ENCODE results near the gene SCAF4.
A peak's percentile ranks its signal among the peaks of the same experiment; 100 is the strongest.

Gene SCAF4

DNA sequence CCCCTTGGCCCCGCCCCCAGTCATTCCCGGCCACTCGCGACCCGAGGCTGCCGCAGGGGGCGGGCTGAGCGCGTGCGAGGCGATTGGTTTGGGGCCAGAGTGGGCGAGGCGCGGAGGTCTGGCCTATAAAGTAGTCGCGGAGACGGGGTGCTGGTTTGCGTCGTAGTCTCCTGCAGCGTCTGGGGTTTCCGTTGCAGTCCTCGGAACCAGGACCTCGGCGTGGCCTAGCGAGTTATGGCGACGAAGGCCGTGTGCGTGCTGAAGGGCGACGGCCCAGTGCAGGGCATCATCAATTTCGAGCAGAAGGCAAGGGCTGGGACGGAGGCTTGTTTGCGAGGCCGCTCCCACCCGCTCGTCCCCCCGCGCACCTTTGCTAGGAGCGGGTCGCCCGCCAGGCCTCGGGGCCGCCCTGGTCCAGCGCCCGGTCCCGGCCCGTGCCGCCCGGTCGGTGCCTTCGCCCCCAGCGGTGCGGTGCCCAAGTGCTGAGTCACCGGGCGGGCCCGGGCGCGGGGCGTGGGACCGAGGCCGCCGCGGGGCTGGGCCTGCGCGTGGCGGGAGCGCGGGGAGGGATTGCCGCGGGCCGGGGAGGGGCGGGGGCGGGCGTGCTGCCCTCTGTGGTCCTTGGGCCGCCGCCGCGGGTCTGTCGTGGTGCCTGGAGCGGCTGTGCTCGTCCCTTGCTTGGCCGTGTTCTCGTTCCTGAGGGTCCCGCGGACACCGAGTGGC is 72.2 kb downstream of the SCAF4 start, which contains the start of gene SOD1:
Gene SOD1 (plus strand): TSS at position 158 of the 723 bp plus-strand sequence. CDS start 77 bp downstream, at position 235.
- peaks cover 51% of the 10 kb centered on the region for H3K79me2 ChIP-seq (ENCODE audit: insufficient read depth, low read length)

GRCh38 chr21:31659286-31659535 is 72.7 kb downstream of the SCAF4 start:
- no peaks in the 10 kb centered on the region for H3K27me3 ChIP-seq (ENCODE audit: insufficient read depth, low read length, poor library complexity, severe bottlenecking)
- TF ChIP-seq, protein P1, sequence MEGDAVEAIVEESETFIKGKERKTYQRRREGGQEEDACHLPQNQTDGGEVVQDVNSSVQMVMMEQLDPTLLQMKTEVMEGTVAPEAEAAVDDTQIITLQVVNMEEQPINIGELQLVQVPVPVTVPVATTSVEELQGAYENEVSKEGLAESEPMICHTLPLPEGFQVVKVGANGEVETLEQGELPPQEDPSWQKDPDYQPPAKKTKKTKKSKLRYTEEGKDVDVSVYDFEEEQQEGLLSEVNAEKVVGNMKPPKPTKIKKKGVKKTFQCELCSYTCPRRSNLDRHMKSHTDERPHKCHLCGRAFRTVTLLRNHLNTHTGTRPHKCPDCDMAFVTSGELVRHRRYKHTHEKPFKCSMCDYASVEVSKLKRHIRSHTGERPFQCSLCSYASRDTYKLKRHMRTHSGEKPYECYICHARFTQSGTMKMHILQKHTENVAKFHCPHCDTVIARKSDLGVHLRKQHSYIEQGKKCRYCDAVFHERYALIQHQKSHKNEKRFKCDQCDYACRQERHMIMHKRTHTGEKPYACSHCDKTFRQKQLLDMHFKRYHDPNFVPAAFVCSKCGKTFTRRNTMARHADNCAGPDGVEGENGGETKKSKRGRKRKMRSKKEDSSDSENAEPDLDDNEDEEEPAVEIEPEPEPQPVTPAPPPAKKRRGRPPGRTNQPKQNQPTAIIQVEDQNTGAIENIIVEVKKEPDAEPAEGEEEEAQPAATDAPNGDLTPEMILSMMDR (conservative IDR thresholded peaks at IDR 0.05; ENCODE audit: low read length): no peak
- TF ChIP-seq EZH2phosphoT487 (IDR thresholded peaks at IDR 0.05; ENCODE audit: borderline replicate concordance): no peak
- H3K79me2 ChIP-seq (ENCODE audit: insufficient read depth, low read length): peaks cover 46% of the 10 kb centered on the region
- H3K4me2 ChIP-seq (ENCODE audit: low read depth, low read length, poor library complexity, severe bottlenecking): peak overlapping the region; percentile 80
- H3K9me3 ChIP-seq (ENCODE audit: insufficient read depth, low read depth, low read length): no peaks in the 10 kb centered on the region
- H3K4me3 ChIP-seq (ENCODE audit: low read length, poor library complexity, severe bottlenecking): peak overlapping the region; percentile 89
- no peaks in the 10 kb centered on the region for H3K9me2 ChIP-seq (replicated peaks; ENCODE audit: low read depth, low read length)
- peak overlapping the region; percentile 79 for H3K9ac ChIP-seq (ENCODE audit: low read depth, low read length, poor library complexity, severe bottlenecking)
- no peaks in the 10 kb centered on the region for H3K36me3 ChIP-seq (ENCODE audit: insufficient read depth, low read length)
- H3F3A ChIP-seq (ENCODE audit: low read depth): no peaks in the 10 kb centered on the region
- H3K4me1 ChIP-seq (ENCODE audit: insufficient read depth, low read length, poor library complexity, severe bottlenecking): peaks cover 53% of the 10 kb centered on the region
- peaks cover 32% of the 10 kb centered on the region for H4K20me1 ChIP-seq (ENCODE audit: insufficient read depth, low read length, poor library complexity, severe bottlenecking)
- peak overlapping the region; percentile 92 for H2AFZ ChIP-seq (ENCODE audit: low read length)

More for the DNA sequence above, 72.2 kb downstream of the SCAF4 start, which contains the start of gene SOD1:
- Histone ChIP-seq H3K4me2 (ENCODE audit: low read depth, low read length, poor library complexity, severe bottlenecking) (peak within 1 kb of the TSS; percentile 80), H3K9me3 (ENCODE audit: insufficient read depth, low read depth, low read length) (no peaks in the 10 kb centered on the region), H3F3A (ENCODE audit: low read depth) (no peaks in the 10 kb centered on the region), H3K9me2 (replicated peaks; ENCODE audit: low read depth, low read length) (no peaks in the 10 kb centered on the region), H3K4me1 (ENCODE audit: insufficient read depth, low read length, poor library complexity, severe bottlenecking) (peaks cover 55% of the 10 kb centered on the region), H2AFZ (ENCODE audit: low read length) (peak within 1 kb of the TSS; percentile 92), H3K36me3 (ENCODE audit: insufficient read depth, low read length) (no peaks in the 10 kb centered on the region), H3K27me3 (ENCODE audit: insufficient read depth, low read length, poor library complexity, severe bottlenecking) (no peaks in the 10 kb centered on the region), H4K20me1 (ENCODE audit: insufficient read depth, low read length, poor library complexity, severe bottlenecking) (peaks cover 33% of the 10 kb centered on the region), H3K9ac (ENCODE audit: low read depth, low read length, poor library complexity, severe bottlenecking) (peak within 1 kb of the TSS; percentile 79), H3K4me3 (ENCODE audit: low read length, poor library complexity, severe bottlenecking) (peak within 1 kb of the TSS; percentile 89)
- TF ChIP-seq EZH2phosphoT487 (IDR thresholded peaks at IDR 0.05; ENCODE audit: borderline replicate concordance): no peak
- TF ChIP-seq, protein P1 (conservative IDR thresholded peaks at IDR 0.05; ENCODE audit: low read length): no peak

- no peak for TF ChIP-seq EZH2phosphoT487 (IDR thresholded peaks at IDR 0.05; ENCODE audit: borderline replicate concordance)
- TF ChIP-seq, protein P1 (conservative IDR thresholded peaks at IDR 0.05; ENCODE audit: low read length): no peak
- no peak overlapping the region for H2AFZ ChIP-seq (ENCODE audit: low read length)
- H3K27me3 ChIP-seq (ENCODE audit: insufficient read depth, low read length, poor library complexity, severe bottlenecking): no peaks in the 10 kb centered on the region
- no peak overlapping the region for H3K4me3 ChIP-seq (ENCODE audit: low read length, poor library complexity, severe bottlenecking)
- no peak overlapping the region for H3K9ac ChIP-seq (ENCODE audit: low read depth, low read length, poor library complexity, severe bottlenecking)
- H4K20me1 ChIP-seq (ENCODE audit: insufficient read depth, low read length, poor library complexity, severe bottlenecking): peaks cover 21% of the 10 kb centered on the region
- H3K4me1 ChIP-seq (ENCODE audit: insufficient read depth, low read length, poor library complexity, severe bottlenecking): peaks cover 43% of the 10 kb centered on the region
- peaks cover 35% of the 10 kb centered on the region for H3K79me2 ChIP-seq (ENCODE audit: insufficient read depth, low read length)
- no peaks in the 10 kb centered on the region for H3K9me2 ChIP-seq (replicated peaks; ENCODE audit: low read depth, low read length)
- no peaks in the 10 kb centered on the region for H3F3A ChIP-seq (ENCODE audit: low read depth)
- no peaks in the 10 kb centered on the region for H3K36me3 ChIP-seq (ENCODE audit: insufficient read depth, low read length)
- H3K9me3 ChIP-seq (ENCODE audit: insufficient read depth, low read depth, low read length): no peaks in the 10 kb centered on the region
- no peak overlapping the region for H3K4me2 ChIP-seq (ENCODE audit: low read depth, low read length, poor library complexity, severe bottlenecking)
Measured at GRCh38 chr21:31658053-31658452, 73.9 kb downstream of the SCAF4 start.

Measured in Loucy (cell line).